GM12873 (cell line): ENCODE data around the gene METTL26.

ENCODE experiments used
- CTCF ChIP-seq: IDR thresholded peaks from 2 replicates; pipeline ENCODE4 v1.5.1; 2012; ENCODE audit warnings: low read depth, mild to moderate bottlenecking, moderate library complexity, low read length, control low read depth; ENCODE audit not compliant: insufficient read depth; ENCODE audit errors: missing control alignments

The METTL26 gene

GRCh38 chr16:660132-660458 is 24.0 kb upstream of the METTL26 start:
- TF ChIP-seq CTCF = no peak

DNA sequence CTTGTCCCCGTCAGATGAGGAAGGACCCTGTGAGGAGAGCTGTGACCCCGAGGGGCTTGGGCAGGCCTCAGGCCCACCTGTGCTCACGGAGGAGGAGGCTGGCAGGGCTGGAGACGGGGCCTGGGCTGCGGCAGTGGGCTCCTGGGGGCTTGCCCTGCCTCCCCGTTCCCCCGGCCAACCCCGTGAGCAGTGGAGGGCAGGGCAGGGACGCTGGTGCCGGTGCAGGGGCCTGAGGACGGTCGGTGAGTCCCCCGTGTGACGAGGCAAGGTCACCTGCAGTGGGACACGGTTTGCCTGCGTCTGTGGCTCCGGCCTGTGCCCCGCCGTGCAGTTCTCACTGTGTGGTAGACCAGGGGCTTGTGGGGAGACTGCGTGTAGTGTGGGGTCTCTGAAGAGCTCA is 23.5 kb upstream of the METTL26 start:
- no peak for TF ChIP-seq CTCF

- no peak for TF ChIP-seq CTCF
Measured at GRCh38 chr16:658679-659571, 22.8 kb upstream of the METTL26 start.

GRCh38 chr16:657487-657886 is 21.4 kb upstream of the METTL26 start:
- TF ChIP-seq CTCF = no peak

DNA sequence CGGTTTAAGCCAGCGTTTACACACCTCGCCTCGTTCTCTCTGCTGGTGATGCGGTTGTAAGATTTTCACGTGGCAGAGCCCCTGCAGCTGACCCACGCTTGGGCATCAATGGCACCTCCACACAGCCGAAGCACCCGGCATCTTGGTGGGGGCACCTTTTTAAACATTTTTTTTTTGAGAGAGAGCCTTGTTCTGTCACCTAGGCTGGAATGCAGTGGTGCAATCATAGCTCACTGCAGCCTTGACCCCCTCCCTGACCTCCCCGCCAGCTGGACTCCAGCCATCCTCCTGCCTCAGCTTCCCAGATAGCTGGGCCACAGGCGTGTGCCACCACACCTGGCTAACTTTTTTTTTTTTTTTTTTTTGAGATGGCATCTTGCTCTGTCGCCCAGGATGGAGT is 17.9 kb upstream of the METTL26 start:
- TF ChIP-seq CTCF = no peak

GRCh38 chr16:652454-653305 is 16.6 kb upstream of the METTL26 start:
- TF ChIP-seq CTCF = no peak

GRCh38 chr16:651844-652243 is 15.7 kb upstream of the METTL26 start:
- TF ChIP-seq CTCF = no peak
